HepG2 (cell line): ENCODE results near the gene COLQ. TPM values are rescaled to one million over a fixed set of nuclear protein-coding genes. Genes with fewer than 3 reads are reported as not detected.

Experiments used
- ATF4 ChIP-seq, 2 experiments: fragments of 450-650 bp in 1 of 2; sonication (generic) in 1 of 2; formaldehyde crosslinking; IDR thresholded peaks; 2 replicates each; pipeline versions ENCODE4 v1.5.0 to v1.8.0; 2020 to 2022; ENCODE audit warnings: mild to moderate bottlenecking in 1 of 2, missing genetic modification reagents in 1 of 2
- BORCS8-MEF2B ChIP-seq: sonication (generic); formaldehyde crosslinking; IDR thresholded peaks from 2 replicates; pipeline ENCODE4 v1.8.0; 2022; ENCODE audit warnings: mild to moderate bottlenecking, missing genetic modification reagents
- CENPT ChIP-seq: sonication (generic); formaldehyde crosslinking; IDR thresholded peaks from 2 replicates; pipeline ENCODE4 v1.8.0; 2022; ENCODE audit warnings: low read depth, mild to moderate bottlenecking, moderate library complexity, missing genetic modification reagents
- DRAP1 ChIP-seq: IDR thresholded peaks from 2 replicates; pipeline ENCODE4 v1.6.1; 2016; ENCODE audit warnings: missing genetic modification reagents, missing compliant biosample characterization
- FOXA1 ChIP-seq, 2 experiments: fragments of 450-650 bp in 1 of 2; sonication (generic) in 1 of 2; formaldehyde crosslinking in 1 of 2; IDR thresholded peaks; 2 replicates each; pipeline versions ENCODE4 v1.4.0 to v1.6.1; 2016 to 2020; ENCODE audit warnings: missing genetic modification reagents in 1 of 2
- GPN1 ChIP-seq: sonication (generic); formaldehyde crosslinking; IDR thresholded peaks from 2 replicates; pipeline ENCODE4 v1.5.1; 2020; ENCODE audit warnings: missing genetic modification reagents, borderline replicate concordance
- HES4 ChIP-seq: sonication (generic); formaldehyde crosslinking; IDR thresholded peaks from 2 replicates; pipeline ENCODE4 v1.9.0; 2021; ENCODE audit warnings: mild to moderate bottlenecking, missing genetic modification reagents, borderline replicate concordance
- KDM4B ChIP-seq: sonication (generic); formaldehyde crosslinking; IDR thresholded peaks from 2 replicates; pipeline ENCODE4 v1.4.0; 2020; ENCODE audit warnings: missing genetic modification reagents
- NFKB2 ChIP-seq: sonication (generic); formaldehyde crosslinking; IDR thresholded peaks from 2 replicates; pipeline ENCODE4 v1.4.0; 2020; ENCODE audit warnings: missing genetic modification reagents, borderline replicate concordance
- NR2F1 ChIP-seq, 2 experiments: fragments of 450-650 bp in 1 of 2; formaldehyde crosslinking in 1 of 2; IDR thresholded peaks; 2 replicates each; pipeline versions ENCODE4 v1.5.0 to v1.6.1; 2016 to 2020; ENCODE audit warnings: mild to moderate bottlenecking in 1 of 2, missing compliant biosample characterization in 1 of 2, missing genetic modification reagents in 1 of 2, moderate library complexity in 1 of 2
- POGK ChIP-seq: sonication (generic); formaldehyde crosslinking; conservative IDR thresholded peaks from 2 replicates; pipeline ENCODE4 v1.8.0; 2022; ENCODE audit warnings: mild to moderate bottlenecking, moderate library complexity, missing genetic modification reagents
- SMAD1 ChIP-seq: sonication (generic); formaldehyde crosslinking; IDR thresholded peaks from 2 replicates; pipeline ENCODE4 v1.4.0; 2020; ENCODE audit warnings: missing genetic modification reagents, low read depth, mild to moderate bottlenecking, borderline replicate concordance
- ZBTB3 ChIP-seq: sonication (generic); formaldehyde crosslinking; IDR thresholded peaks from 2 replicates; pipeline ENCODE4 v1.4.0; 2020; ENCODE audit warnings: low read depth, mild to moderate bottlenecking, moderate library complexity, missing genetic modification reagents, borderline replicate concordance
- ZNF143 ChIP-seq: sonication (generic); formaldehyde crosslinking; IDR thresholded peaks from 2 replicates; pipeline ENCODE4 v1.4.0; 2020; ENCODE audit warnings: missing genetic modification reagents
- ZNF230 ChIP-seq: sonication (generic); formaldehyde crosslinking; IDR thresholded peaks from 2 replicates; pipeline ENCODE4 v1.4.0; 2020; ENCODE audit warnings: mild to moderate bottlenecking, missing genetic modification reagents
- ZNF3 ChIP-seq: IDR thresholded peaks from 2 replicates; pipeline ENCODE4 v1.7.0; 2017; ENCODE audit warnings: inconsistent platforms
- ZNF335 ChIP-seq: sonication (generic); formaldehyde crosslinking; IDR thresholded peaks from 2 replicates; pipeline ENCODE4 v1.4.0; 2020; ENCODE audit warnings: missing genetic modification reagents
- ZNF451 ChIP-seq: sonication (generic); formaldehyde crosslinking; IDR thresholded peaks from 2 replicates; pipeline ENCODE4 v1.5.0; 2020; ENCODE audit warnings: mild to moderate bottlenecking, missing genetic modification reagents
- ZNF543 ChIP-seq: sonication (generic); formaldehyde crosslinking; IDR thresholded peaks from 2 replicates; pipeline ENCODE4 v1.4.0; 2020; ENCODE audit warnings: mild to moderate bottlenecking, missing genetic modification reagents
- ZNF605 ChIP-seq: sonication (generic); formaldehyde crosslinking; IDR thresholded peaks from 2 replicates; pipeline ENCODE4 v1.8.0; 2022; ENCODE audit warnings: mild to moderate bottlenecking, missing genetic modification reagents
- ZNF709 ChIP-seq: sonication (generic); formaldehyde crosslinking; IDR thresholded peaks from 2 replicates; pipeline ENCODE4 v1.5.0; 2020; ENCODE audit warnings: mild to moderate bottlenecking, missing genetic modification reagents
- ZNF746 ChIP-seq: sonication (generic); formaldehyde crosslinking; IDR thresholded peaks from 2 replicates; pipeline ENCODE4 v1.8.0; 2022; ENCODE audit warnings: mild to moderate bottlenecking, missing genetic modification reagents
- ZNF747 ChIP-seq: sonication (generic); formaldehyde crosslinking; IDR thresholded peaks from 2 replicates; pipeline ENCODE4 v1.8.1; 2023; ENCODE audit warnings: missing genetic modification reagents, mild to moderate bottlenecking, borderline replicate concordance
- ZNF770 ChIP-seq: sonication (generic); formaldehyde crosslinking; IDR thresholded peaks from 2 replicates; pipeline ENCODE4 v1.5.0; 2020; ENCODE audit warnings: mild to moderate bottlenecking, missing genetic modification reagents
- ZSCAN22 ChIP-seq: sonication (generic); formaldehyde crosslinking; IDR thresholded peaks from 2 replicates; pipeline ENCODE4 v1.4.0; 2020; ENCODE audit warnings: mild to moderate bottlenecking, missing genetic modification reagents
- polyA plus RNA-seq, 8 experiments: library from polyadenylated mRNA; depleted of rRNA in 3 of 8; stranded (reverse) in 7 of 8; unstranded in 1 of 8; fragments of >200 nt; fragmentation: Illumina TruSeq in 4 of 8; extraction: Trizol in 4 of 8; gene quantifications; 2 replicates each; pipeline versions ENCODE4 v1.2.1 to v1.2.3, GENCODE V29; 2011 to 2016; ENCODE audit warnings: low read depth in 4 of 8, missing spikeins in 1 of 8, mixed read lengths in 1 of 8; ENCODE audit not compliant: insufficient read depth in 1 of 8
- total RNA-seq, 5 experiments: library from RNA; depleted of rRNA; stranded (reverse); fragments of >200 nt; fragmentation: Illumina TruSeq; extraction: Trizol; gene quantifications; 2 replicates each; pipeline ENCODE4 v1.2.3, GENCODE V29; 2016; ENCODE audit warnings: low read depth in 1 of 5

COLQ gene
- total and polyA plus RNA-seq, 2 of the 13 experiments (the other 11 are each of a cell fraction or from before 2014, with no cell fraction given), result 0.31 to 0.46 TPM

GRCh38 chr3:15427182-15427880 lies 94.2 kb downstream of the COLQ start, which contains the start of the genes EAF1 and METTL6 (continued):
- 0 out of 2 replicates have a peak, but pooled peaks have one; percentile 65 for TF ChIP-seq POGK (CRISPR knock-in tag)
- no peak for TF ChIP-seq ZNF143
- TF ChIP-seq ZNF335 (CRISPR knock-in tag), result 0 out of 2 replicates have a peak, but pooled peaks have one; percentile 56
- no peak for TF ChIP-seq GPN1 (CRISPR knock-in tag)
- TF ChIP-seq KDM4B, result no peak
- 0 out of 2 replicates have a peak, but pooled peaks have one; percentile 36 for TF ChIP-seq ZNF451 (CRISPR knock-in tag)
- TF ChIP-seq BORCS8-MEF2B (CRISPR knock-in tag), result 0 out of 2 replicates have a peak, but pooled peaks have one; percentile 45
- TF ChIP-seq NFKB2 (CRISPR knock-in tag), result peak; percentile 70
- TF ChIP-seq NR2F1 (CRISPR knock-in tag; IDR thresholded peaks at IDR 0.05), result no peak
- peak; percentile 51; the same call in 1 of the 2 replicates for TF ChIP-seq ZNF709 (CRISPR knock-in tag)
- TF ChIP-seq CENPT (CRISPR knock-in tag), result no peak
- peak; percentile 64; the same call in 1 of the 2 replicates for TF ChIP-seq ZNF746 (CRISPR knock-in tag)
- peak; percentile 56; the same call in 1 of the 2 replicates for TF ChIP-seq DRAP1 (CRISPR knock-in tag)
- TF ChIP-seq SMAD1 (CRISPR knock-in tag), result no peak
- no peak for TF ChIP-seq HES4 (CRISPR knock-in tag)
- TF ChIP-seq FOXA1 (IDR thresholded peaks at IDR 0.05), result no peak
- TF ChIP-seq FOXA1 (CRISPR knock-in tag; IDR thresholded peaks at IDR 0.05), result no peak
- no peak for TF ChIP-seq ZNF3 (CRISPR knock-in tag)
- no peak for TF ChIP-seq ZSCAN22 (CRISPR knock-in tag)
- peak; percentile 65; the same call in 1 of the 2 replicates for TF ChIP-seq ZNF605
- TF ChIP-seq ZBTB3, result no peak
- TF ChIP-seq ATF4 (CRISPR knock-in tag; IDR thresholded peaks at IDR 0.05), result no peak
- TF ChIP-seq ZNF543 (CRISPR knock-in tag), result no peak
- no peak for TF ChIP-seq ZNF770 (CRISPR knock-in tag)
- TF ChIP-seq ZNF230 (CRISPR knock-in tag), result no peak
- peak; percentile 12; the same call in 1 of the 2 replicates for TF ChIP-seq ZNF747 (CRISPR knock-in tag)
